GM10847 (cell line): ENCODE measurements around the gene COA5.

Experiments used
- POLR2A ChIP-seq: IDR thresholded peaks from 2 replicates; pipeline ENCODE4 v1.6.1; 2011; ENCODE audit not compliant: insufficient read length; ENCODE audit errors: extremely low read depth

COA5 gene

GRCh38 chr2:98615481-98615880 lies 7.2 kb upstream of the COA5 start:
- TF ChIP-seq POLR2A = no peak

- no peak for TF ChIP-seq POLR2A
Observed at GRCh38 chr2:98614024-98614739, 5.9 kb upstream of the COA5 start.

GRCh38 chr2:98608962-98609604 lies 771 bp upstream of the COA5 start:
- no peak for TF ChIP-seq POLR2A

- no peak for TF ChIP-seq POLR2A
Observed at GRCh38 chr2:98607741-98608115, 584 bp downstream of the COA5 start.

- TF ChIP-seq POLR2A = no peak
Observed at GRCh38 chr2:98607104-98607503, 1.2 kb downstream of the COA5 start.

GRCh38 chr2:98606431-98606830 lies 1.9 kb downstream of the COA5 start:
- no peak for TF ChIP-seq POLR2A

GRCh38 chr2:98605076-98605475 lies 3.2 kb downstream of the COA5 start:
- no peak for TF ChIP-seq POLR2A

GRCh38 chr2:98604547-98604946 lies 3.8 kb downstream of the COA5 start:
- no peak for TF ChIP-seq POLR2A

GRCh38 chr2:98601532-98602132 lies 6.7 kb downstream of the COA5 start:
- no peak for TF ChIP-seq POLR2A

- no peak for TF ChIP-seq POLR2A
Observed at GRCh38 chr2:98598781-98599428, 9.4 kb downstream of the COA5 start.

GRCh38 chr2:98592565-98592964 lies 15.7 kb downstream of the COA5 start:
- no peak for TF ChIP-seq POLR2A

- TF ChIP-seq POLR2A = no peak
Observed at GRCh38 chr2:98589489-98589888, 18.8 kb downstream of the COA5 start.

- no peak for TF ChIP-seq POLR2A
Observed at GRCh38 chr2:98588880-98589431, 19.4 kb downstream of the COA5 start.

GRCh38 chr2:98586551-98587140 lies 21.7 kb downstream of the COA5 start:
- TF ChIP-seq POLR2A = no peak

- no peak for TF ChIP-seq POLR2A
Observed at GRCh38 chr2:98585386-98585785, 22.9 kb downstream of the COA5 start.
